ENCODE results near the gene ANKRD1.
A peak's percentile ranks its signal among the peaks of the same experiment; 100 is the strongest.
"Not testable (repeated sequence)": the region's sequence is repeated elsewhere in the genome, so short reads cannot be mapped to it uniquely, and the experiment has no call there.

Gene ANKRD1

DNA sequence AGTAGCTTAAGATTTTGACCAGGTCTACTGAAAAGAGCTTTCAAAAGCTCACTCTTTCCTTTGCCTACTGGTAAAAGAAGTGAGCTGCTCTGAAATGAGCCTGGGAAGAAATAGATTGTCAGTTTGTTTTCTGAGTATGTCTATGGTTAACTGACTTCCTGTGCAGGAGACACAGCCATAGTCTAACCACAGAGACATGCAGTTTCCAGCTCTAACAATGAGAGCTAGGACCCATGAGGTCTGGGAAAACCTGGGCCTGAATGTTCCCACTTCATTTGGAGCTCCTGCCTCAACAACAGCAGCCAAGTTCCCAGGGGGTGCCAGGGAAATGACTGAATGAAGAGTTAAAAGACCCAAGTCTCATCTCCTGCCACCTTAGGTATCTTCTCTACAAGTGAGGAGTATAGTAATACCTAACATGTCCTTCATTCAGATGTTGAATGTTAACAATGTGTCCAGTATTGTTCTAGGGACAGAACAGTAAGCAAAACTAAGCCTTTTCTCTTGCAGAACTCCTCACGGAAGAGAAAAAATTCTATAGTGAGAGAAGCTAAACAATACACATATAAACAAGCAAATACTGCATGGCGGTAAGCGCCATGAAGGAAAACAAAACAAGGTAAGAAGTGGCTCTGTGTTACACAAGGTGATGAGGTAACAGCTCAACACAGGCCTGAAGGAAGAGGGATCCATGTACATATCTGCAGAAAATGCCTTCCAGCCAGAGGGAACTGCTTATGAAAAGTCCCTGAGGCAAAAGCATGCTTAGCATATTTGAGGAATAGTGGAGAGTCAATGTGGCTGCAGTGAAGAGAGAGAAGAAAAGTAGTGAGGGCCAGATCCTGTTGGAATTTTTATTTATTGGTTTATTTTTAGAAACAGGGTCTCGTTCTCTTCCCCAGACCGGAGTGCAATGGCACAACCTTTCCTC, 26.4 kb upstream of the ANKRD1 start:
- POLR2A ChIA-PET: no interaction called here
- DNase-seq (ENCODE audit: extremely low spot score): no peak
- CTCF ChIA-PET: interaction anchor here (1.0 kb wide), 1 partner anchor 11 kb away, joined by 3 read pairs; no protein-coding TSS in a partner anchor
- TF ChIP-seq ARNT (IDR thresholded peaks at IDR 0.05) (no peak), FOXM1 (IDR thresholded peaks at IDR 0.05; ENCODE audit: borderline replicate concordance) (no peak), ELF4 (IDR thresholded peaks at IDR 0.05) (no peak), ZNF384 (IDR thresholded peaks at IDR 0.05) (no peak), SUZ12 (IDR thresholded peaks at IDR 0.05) (no peak), SP1 (IDR thresholded peaks at IDR 0.05) (no peak), CTBP1 (IDR thresholded peaks at IDR 0.05; ENCODE audit: borderline replicate concordance) (no peak)

DNA sequence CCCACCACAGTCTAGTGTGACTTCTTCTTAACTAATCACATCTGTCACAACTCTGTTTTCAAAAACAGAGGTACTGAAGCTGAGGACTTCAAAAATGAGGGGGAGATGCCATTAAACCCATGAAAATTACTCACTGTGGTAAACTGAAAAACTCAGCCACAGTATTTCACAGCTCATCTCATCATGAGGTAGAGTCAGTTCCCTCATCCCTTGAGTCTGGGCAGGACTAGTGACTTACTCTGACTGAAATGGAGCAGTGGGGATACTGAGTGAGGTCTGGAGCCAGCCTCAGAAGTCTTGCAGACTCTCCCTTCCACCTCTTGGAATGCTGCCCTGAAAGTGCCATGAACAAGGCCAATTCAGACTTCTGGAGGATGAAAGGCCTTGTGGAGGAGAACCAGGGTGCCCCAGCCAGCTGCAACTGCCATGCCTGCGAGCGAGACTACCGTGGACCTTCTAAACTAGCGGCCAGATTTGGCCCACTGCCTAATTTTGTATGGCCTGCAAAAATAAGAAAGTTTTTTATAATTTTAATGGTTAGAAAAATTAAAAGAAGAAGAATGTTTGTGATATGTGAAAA, 24.7 kb upstream of the ANKRD1 start:
- ChIA-PET CTCF (no interaction called here), POLR2A (no interaction called here)
- no peak for DNase-seq (ENCODE audit: extremely low spot score)
- TF ChIP-seq LEF1 (IDR thresholded peaks at IDR 0.05; ENCODE audit: borderline replicate concordance) (no peak), SP1 (IDR thresholded peaks at IDR 0.05) (no peak), BHLHE40 (IDR thresholded peaks at IDR 0.05; ENCODE audit: borderline replicate concordance) (no peak), CTBP1 (IDR thresholded peaks at IDR 0.05; ENCODE audit: borderline replicate concordance) (no peak), HDGF (IDR thresholded peaks at IDR 0.05; ENCODE audit: borderline replicate concordance) (no peak), FOXA1 (IDR thresholded peaks at IDR 0.05) (no peak), FOXK2 (IDR thresholded peaks at IDR 0.05) (no peak), L3MBTL2 (conservative IDR thresholded peaks at IDR 0.05) (no peak)

DNA sequence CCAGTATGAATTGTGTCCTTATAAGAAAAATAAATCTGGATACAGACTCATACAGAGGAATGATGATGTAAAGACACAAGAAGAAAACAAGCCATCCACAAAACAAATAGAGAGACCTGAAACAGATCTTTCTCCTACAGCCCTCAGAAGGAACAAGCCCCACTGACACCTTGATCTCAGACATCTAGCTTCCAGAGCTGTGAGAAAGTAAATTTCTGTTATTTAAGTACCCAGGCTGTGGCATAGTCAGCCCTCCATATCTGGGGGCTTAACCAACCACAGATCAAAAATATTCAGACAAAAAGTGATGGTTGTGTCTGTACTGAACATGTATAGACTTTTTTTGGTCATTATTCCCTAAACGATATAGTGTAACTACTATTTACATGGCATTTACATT, 23.9 kb upstream of the ANKRD1 start:
- no peak for TF ChIP-seq TARDBP (IDR thresholded peaks at IDR 0.05)
- TF ChIP-seq L3MBTL2 (conservative IDR thresholded peaks at IDR 0.05): no peak
- TF ChIP-seq BHLHE40 (IDR thresholded peaks at IDR 0.05; ENCODE audit: borderline replicate concordance): no peak
- no peak for TF ChIP-seq HDGF (IDR thresholded peaks at IDR 0.05; ENCODE audit: borderline replicate concordance)
- no peak for TF ChIP-seq SUZ12 (IDR thresholded peaks at IDR 0.05)
- TF ChIP-seq FOXM1 (IDR thresholded peaks at IDR 0.05; ENCODE audit: borderline replicate concordance): no peak
- no peak for TF ChIP-seq ARNT (IDR thresholded peaks at IDR 0.05)
- no peak for TF ChIP-seq ELF4 (IDR thresholded peaks at IDR 0.05)
- TF ChIP-seq, protein P1, sequence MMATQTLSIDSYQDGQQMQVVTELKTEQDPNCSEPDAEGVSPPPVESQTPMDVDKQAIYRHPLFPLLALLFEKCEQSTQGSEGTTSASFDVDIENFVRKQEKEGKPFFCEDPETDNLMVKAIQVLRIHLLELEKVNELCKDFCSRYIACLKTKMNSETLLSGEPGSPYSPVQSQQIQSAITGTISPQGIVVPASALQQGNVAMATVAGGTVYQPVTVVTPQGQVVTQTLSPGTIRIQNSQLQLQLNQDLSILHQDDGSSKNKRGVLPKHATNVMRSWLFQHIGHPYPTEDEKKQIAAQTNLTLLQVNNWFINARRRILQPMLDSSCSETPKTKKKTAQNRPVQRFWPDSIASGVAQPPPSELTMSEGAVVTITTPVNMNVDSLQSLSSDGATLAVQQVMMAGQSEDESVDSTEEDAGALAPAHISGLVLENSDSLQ (IDR thresholded peaks at IDR 0.05): no peak
- no peak for DNase-seq (ENCODE audit: extremely low spot score)
- CTCF ChIA-PET: no interaction called here
- POLR2A ChIA-PET: no interaction called here

DNA sequence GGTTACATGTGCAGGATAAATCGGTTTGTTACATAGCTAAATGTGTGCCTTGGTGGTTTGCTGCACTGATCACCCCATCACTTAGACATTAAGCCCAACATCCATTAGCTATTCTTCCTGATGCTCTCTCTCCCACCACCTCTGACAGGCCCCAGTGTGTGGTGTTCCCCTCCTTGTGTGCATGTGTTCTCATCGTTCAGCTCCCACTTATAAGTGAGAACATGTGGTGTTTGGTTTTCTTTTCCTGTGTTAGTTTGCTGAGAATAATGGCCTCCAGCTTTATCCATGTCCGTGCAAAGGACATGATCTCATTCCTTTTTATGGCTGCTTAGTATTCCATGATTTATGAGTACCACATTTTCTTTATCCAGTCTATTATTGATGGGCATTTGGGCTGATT, 22.1 kb upstream of the ANKRD1 start:
- CTCF ChIA-PET: interaction anchor here (1.0 kb wide), 1 partner anchor 18 kb away, joined by 3 read pairs; no protein-coding TSS in a partner anchor
- POLR2A ChIA-PET; DNase-seq (ENCODE audit: extremely low spot score): not testable (repeated sequence)
- TF ChIP-seq, protein P1 (IDR thresholded peaks at IDR 0.05): peak; percentile 31; the same call in 1 of the 2 replicates

DNA sequence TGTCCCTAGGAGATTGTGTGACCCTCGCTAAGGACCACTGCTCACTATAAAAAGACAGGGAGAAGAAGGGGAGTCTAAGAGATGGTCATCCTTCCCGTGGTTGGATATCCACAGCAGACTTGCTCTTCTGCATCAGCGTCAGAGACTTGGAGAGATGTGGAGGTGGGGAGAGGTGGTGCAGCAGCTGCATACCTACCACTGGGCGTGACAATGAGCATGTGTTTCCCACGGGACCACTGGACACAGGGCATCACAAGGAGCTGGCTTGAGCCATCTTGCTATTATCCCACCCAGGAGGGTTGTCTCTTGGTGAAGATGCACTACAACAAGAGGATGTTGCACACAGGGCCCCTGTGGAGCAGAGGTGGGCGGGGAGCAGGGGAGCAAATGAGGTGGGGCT, 18.8 kb upstream of the ANKRD1 start:
- ChIA-PET CTCF (no interaction called here), POLR2A (no interaction called here)
- no peak for DNase-seq (ENCODE audit: extremely low spot score)
- no peak for TF ChIP-seq BHLHE40 (IDR thresholded peaks at IDR 0.05; ENCODE audit: borderline replicate concordance)
- TF ChIP-seq FOXA1 (IDR thresholded peaks at IDR 0.05): no peak
- no peak for TF ChIP-seq CTBP1 (IDR thresholded peaks at IDR 0.05; ENCODE audit: borderline replicate concordance)
- TF ChIP-seq LEF1 (IDR thresholded peaks at IDR 0.05; ENCODE audit: borderline replicate concordance): no peak
- TF ChIP-seq TARDBP (IDR thresholded peaks at IDR 0.05): no peak
- no peak for TF ChIP-seq SUZ12 (IDR thresholded peaks at IDR 0.05)
- TF ChIP-seq SP1 (IDR thresholded peaks at IDR 0.05): no peak
- no peak for TF ChIP-seq ELF4 (IDR thresholded peaks at IDR 0.05)
- TF ChIP-seq NFRKB (IDR thresholded peaks at IDR 0.05): no peak
- no peak for TF ChIP-seq ARNT (IDR thresholded peaks at IDR 0.05)
- no peak for TF ChIP-seq FOXK2 (IDR thresholded peaks at IDR 0.05)
- TF ChIP-seq, protein P1 (IDR thresholded peaks at IDR 0.05): no peak
- TF ChIP-seq HDGF (IDR thresholded peaks at IDR 0.05; ENCODE audit: borderline replicate concordance): no peak
- TF ChIP-seq FOXM1 (IDR thresholded peaks at IDR 0.05; ENCODE audit: borderline replicate concordance): no peak
- no peak for TF ChIP-seq L3MBTL2 (conservative IDR thresholded peaks at IDR 0.05)
- no peak for TF ChIP-seq ZNF384 (IDR thresholded peaks at IDR 0.05)

DNA sequence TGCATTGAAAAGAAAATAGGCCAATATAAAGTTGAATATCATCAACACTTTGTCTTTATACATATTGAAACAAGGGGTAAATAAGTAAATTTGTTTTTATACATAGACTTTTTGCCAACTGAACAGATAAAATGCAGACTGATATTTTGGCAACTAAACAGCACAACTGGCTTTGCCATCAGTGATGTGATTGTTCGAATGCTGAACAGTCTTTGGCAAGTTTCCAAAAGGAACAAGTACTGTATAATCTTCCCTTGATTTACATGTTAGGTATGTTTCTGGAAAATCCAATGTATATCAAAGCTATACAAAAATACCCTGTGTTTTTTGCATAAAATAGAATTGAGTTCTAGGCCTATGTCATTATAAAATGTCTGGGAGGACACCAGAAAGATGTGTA, 18.2 kb upstream of the ANKRD1 start:
- no peak for DNase-seq (ENCODE audit: extremely low spot score)
- ChIA-PET POLR2A (no interaction called here), CTCF (no interaction called here)
- TF ChIP-seq BHLHE40 (IDR thresholded peaks at IDR 0.05; ENCODE audit: borderline replicate concordance) (no peak), TARDBP (IDR thresholded peaks at IDR 0.05) (no peak), FOXK2 (IDR thresholded peaks at IDR 0.05) (no peak), NFRKB (IDR thresholded peaks at IDR 0.05) (no peak), ELF4 (IDR thresholded peaks at IDR 0.05) (no peak), HDGF (IDR thresholded peaks at IDR 0.05; ENCODE audit: borderline replicate concordance) (no peak), SUZ12 (IDR thresholded peaks at IDR 0.05) (no peak), ZNF384 (IDR thresholded peaks at IDR 0.05) (no peak), SP1 (IDR thresholded peaks at IDR 0.05) (no peak), LEF1 (IDR thresholded peaks at IDR 0.05; ENCODE audit: borderline replicate concordance) (no peak), CTBP1 (IDR thresholded peaks at IDR 0.05; ENCODE audit: borderline replicate concordance) (no peak)
- TF ChIP-seq, protein P1 (IDR thresholded peaks at IDR 0.05): no peak

All from HEK293T (cell line).